ENCODE measurements around the gene PLVAP. TPM values are rescaled to one million over a fixed set of nuclear protein-coding genes. Genes with fewer than 3 reads are reported as not detected.

The PLVAP gene
- total RNA-seq, 4 donors from 2014 or later: 21.8 to 142 (median 78.8) TPM

- peak; percentile 66 to 80 for DNase-seq (ENCODE audit: low spot score in 2 of 2)
Measured at GRCh38 chr19:17346109-17346671, 31.0 kb downstream of the PLVAP start.

GRCh38 chr19:17341845-17342244, 35.3 kb downstream of the PLVAP start:
- Histone ChIP-seq H3K4me1 (peaks cover 0 to 39% (median 9%) of the 10 kb centered on the region in 4 donors), H3K27me3 (no peaks in the 10 kb centered on the region), H3K36me3 (peaks cover 0 to 38% (median 0%) of the 10 kb centered on the region in 3 donors), H3K9me3 (no peaks in the 10 kb centered on the region), H3K4me3 (no peak overlapping the region), H3K27ac (no peak overlapping the region)
- DNase-seq (ENCODE audit: low spot score in 2 of 2): no peak
- TF ChIP-seq POLR2A (IDR thresholded peaks at IDR 0.05) (no peak), EP300 (IDR thresholded peaks at IDR 0.05) (no peak)
- WGBS, 2 donors: 80 to 82% methylated on average over 7 of the region's 7 CpGs

More at GRCh38 chr19:17346109-17346671, 31.0 kb downstream of the PLVAP start:
- H3K27me3 ChIP-seq: peaks cover 0 to 10% of the 10 kb centered on the region in 2 donors
- no peak overlapping the region for H3K4me3 ChIP-seq
- TF ChIP-seq, protein P1, sequence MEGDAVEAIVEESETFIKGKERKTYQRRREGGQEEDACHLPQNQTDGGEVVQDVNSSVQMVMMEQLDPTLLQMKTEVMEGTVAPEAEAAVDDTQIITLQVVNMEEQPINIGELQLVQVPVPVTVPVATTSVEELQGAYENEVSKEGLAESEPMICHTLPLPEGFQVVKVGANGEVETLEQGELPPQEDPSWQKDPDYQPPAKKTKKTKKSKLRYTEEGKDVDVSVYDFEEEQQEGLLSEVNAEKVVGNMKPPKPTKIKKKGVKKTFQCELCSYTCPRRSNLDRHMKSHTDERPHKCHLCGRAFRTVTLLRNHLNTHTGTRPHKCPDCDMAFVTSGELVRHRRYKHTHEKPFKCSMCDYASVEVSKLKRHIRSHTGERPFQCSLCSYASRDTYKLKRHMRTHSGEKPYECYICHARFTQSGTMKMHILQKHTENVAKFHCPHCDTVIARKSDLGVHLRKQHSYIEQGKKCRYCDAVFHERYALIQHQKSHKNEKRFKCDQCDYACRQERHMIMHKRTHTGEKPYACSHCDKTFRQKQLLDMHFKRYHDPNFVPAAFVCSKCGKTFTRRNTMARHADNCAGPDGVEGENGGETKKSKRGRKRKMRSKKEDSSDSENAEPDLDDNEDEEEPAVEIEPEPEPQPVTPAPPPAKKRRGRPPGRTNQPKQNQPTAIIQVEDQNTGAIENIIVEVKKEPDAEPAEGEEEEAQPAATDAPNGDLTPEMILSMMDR (IDR thresholded peaks at IDR 0.05): peak; percentile 93 to 95 (median 94)
- TF ChIP-seq POLR2A (IDR thresholded peaks at IDR 0.05) (no peak), EP300 (IDR thresholded peaks at IDR 0.05) (peak in 1 of 2 donors; percentile 27)
- H3K27ac ChIP-seq: peak overlapping the region in 2 of 4 donors; percentile 1 to 69
- peaks cover 0 to 34% (median 3%) of the 10 kb centered on the region in 4 donors for H3K4me1 ChIP-seq
- no peaks in the 10 kb centered on the region for H3K9me3 ChIP-seq
- peaks cover 0 to 24% (median 0%) of the 10 kb centered on the region in 3 donors for H3K36me3 ChIP-seq
- 11 to 15% methylated on average over 24 of the region's 24 CpGs for WGBS, 2 donors

- TF ChIP-seq EP300 (IDR thresholded peaks at IDR 0.05) (no peak), POLR2A (IDR thresholded peaks at IDR 0.05) (no peak)
- TF ChIP-seq, protein P1 (IDR thresholded peaks at IDR 0.05): no peak
- Histone ChIP-seq H3K36me3 (peaks cover 0 to 38% (median 0%) of the 10 kb centered on the region in 3 donors), H3K4me3 (no peak overlapping the region), H3K4me1 (peaks cover 0 to 36% (median 9%) of the 10 kb centered on the region in 4 donors), H3K9me3 (no peaks in the 10 kb centered on the region), H3K27ac (peak overlapping the region in 1 of 4 donors; percentile 34), H3K27me3 (no peaks in the 10 kb centered on the region)
- WGBS, 2 donors: 91% methylated on average over 11 to 15 of the region's 15 CpGs
- DNase-seq (ENCODE audit: low spot score in 2 of 2): no peak
Measured at GRCh38 chr19:17341386-17341785, 35.8 kb downstream of the PLVAP start.

DNA sequence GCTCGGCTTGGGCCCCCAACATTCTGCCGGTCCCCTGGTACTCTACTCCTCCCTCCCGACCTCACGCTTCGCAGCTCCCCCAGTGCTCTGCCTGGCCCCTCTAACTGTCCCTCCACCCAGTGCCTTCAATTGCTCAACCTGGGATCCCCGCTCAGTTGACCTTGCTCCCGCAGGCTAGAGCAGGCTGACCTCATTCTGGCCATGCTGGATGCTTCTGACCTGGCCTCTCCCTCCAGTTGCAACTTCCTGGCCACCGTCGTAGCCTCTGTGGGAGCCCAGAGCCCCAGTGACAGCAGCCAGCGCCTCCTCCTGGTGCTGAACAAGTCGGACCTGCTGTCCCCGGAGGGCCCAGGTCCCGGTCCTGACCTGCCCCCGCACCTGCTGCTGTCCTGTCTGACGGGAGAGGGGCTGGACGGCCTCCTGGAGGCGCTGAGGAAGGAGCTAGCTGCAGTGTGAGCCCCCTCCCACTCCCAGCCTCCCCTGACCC, 36.2 kb downstream of the PLVAP start:
- H3K27ac ChIP-seq: peak overlapping the region in 1 of 4 donors; percentile 34
- H3K36me3 ChIP-seq: peaks cover 0 to 38% (median 0%) of the 10 kb centered on the region in 3 donors
- peaks cover 0 to 36% (median 9%) of the 10 kb centered on the region in 4 donors for H3K4me1 ChIP-seq
- no peak overlapping the region for H3K4me3 ChIP-seq
- H3K9me3 ChIP-seq: no peaks in the 10 kb centered on the region
- TF ChIP-seq, protein P1 (IDR thresholded peaks at IDR 0.05): no peak
- TF ChIP-seq EP300 (IDR thresholded peaks at IDR 0.05): no peak
- TF ChIP-seq POLR2A (IDR thresholded peaks at IDR 0.05): no peak
- WGBS, 2 donors: 51 to 66% methylated on average over 17 of the region's 17 CpGs
- DNase-seq (ENCODE audit: low spot score in 2 of 2): no peak
- H3K27me3 ChIP-seq: no peaks in the 10 kb centered on the region

GRCh38 chr19:17340302-17340870, 36.8 kb downstream of the PLVAP start:
- Histone ChIP-seq H3K27ac (no peak overlapping the region), H3K4me1 (peaks cover 0 to 40% (median 10%) of the 10 kb centered on the region in 4 donors), H3K9me3 (no peaks in the 10 kb centered on the region), H3K27me3 (no peaks in the 10 kb centered on the region), H3K36me3 (peaks cover 0 to 38% (median 0%) of the 10 kb centered on the region in 3 donors), H3K4me3 (no peak overlapping the region)
- peak in 1 of 2 donors; percentile 51 for DNase-seq (ENCODE audit: low spot score in 2 of 2)
- 38 to 68% methylated on average over 21 of the region's 21 CpGs for WGBS, 2 donors
- TF ChIP-seq POLR2A (IDR thresholded peaks at IDR 0.05) (no peak), EP300 (IDR thresholded peaks at IDR 0.05) (no peak)
- TF ChIP-seq, protein P1 (IDR thresholded peaks at IDR 0.05): no peak
